ENCODE data around the gene CHD9NB. TPM values are rescaled to one million over a fixed set of nuclear protein-coding genes. Genes with fewer than 3 reads are reported as not detected.
A peak's percentile ranks its signal among the peaks of the same experiment; 100 is the strongest.
"Not testable (repeated sequence)": the region's sequence is repeated elsewhere in the genome, so short reads cannot be mapped to it uniquely, and the experiment has no call there.

CHD9NB gene
- polyA plus RNA-seq, 3 donors: 8.1 to 17.9 (median 10.2) TPM

DNA sequence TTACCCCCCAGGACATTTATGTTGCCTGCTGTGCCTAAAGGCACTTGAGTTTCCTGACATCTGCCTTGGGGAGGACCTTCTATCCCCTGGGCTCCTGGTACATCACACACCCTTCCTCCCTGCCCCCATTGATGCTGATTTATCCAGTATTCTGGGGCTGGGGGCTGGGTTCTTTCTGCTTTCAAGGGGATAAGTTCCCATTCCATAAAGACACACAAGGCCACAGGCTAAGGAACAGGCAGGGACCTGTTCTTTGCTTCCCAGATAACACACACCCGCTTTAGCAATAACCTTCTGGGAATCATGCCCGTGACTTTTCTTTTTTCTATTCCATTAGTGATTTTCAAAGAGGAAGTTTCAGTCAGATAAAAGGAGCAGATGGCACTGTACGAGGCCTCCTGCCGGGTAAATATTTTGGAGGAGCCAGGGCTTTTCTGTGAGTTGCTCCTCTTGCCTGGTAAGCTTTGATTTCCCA is 32.7 kb upstream of the CHD9NB start:
- no peak for DNase-seq (ENCODE audit: extremely low read depth in 1 of 11, low read depth in 9 of 11, low spot score in 4 of 11)

DNA sequence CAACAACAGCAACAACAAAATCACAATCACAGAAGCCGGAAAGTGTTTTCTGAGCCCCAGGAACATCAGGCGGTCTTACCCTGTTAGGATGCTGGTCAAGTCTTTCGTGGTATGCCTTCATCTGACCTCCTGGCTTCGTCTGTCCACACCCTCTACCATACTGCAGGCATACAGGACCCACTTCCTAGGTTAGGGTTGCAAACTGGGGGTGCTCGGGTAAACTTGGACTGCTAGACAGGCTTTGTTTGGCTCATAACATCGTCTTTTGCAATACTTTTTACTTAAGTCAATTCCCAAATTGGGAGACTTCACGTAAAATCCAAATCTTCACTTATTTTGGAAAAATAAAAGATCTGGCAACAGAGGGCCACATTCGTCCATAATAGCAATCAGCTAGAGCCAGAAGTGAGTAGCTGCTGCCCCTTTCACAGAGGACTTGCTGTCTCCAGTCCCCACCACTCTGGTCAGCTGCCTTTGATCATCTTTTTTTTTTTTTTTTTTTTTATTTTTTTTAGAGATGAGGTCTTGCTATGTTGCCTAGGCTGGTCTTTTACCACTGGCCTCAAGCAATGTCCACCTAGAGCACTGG is 32.1 kb upstream of the CHD9NB start:
- no peak for DNase-seq (ENCODE audit: extremely low read depth in 1 of 11, low read depth in 9 of 11, low spot score in 4 of 11)

DNA sequence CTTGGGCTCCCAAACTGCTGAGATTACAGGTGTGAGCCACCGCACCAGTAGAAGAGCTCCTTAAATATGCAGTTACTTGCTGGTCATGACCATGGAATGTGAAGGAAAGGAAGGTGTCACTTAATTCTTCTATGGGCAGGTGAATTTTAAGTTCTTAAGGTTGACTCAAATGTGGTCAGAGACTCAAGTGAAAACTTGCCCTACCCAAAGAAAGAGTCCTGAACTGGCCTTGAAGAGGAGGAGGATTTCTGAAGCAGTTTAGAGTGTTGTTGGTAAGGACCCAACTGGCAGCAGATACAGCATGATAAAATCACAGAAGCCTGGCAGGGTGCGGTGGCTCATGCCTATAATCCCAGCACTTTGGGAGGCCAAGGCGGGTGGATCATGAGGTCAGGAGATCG is 31.4 kb upstream of the CHD9NB start:
- DNase-seq (ENCODE audit: extremely low read depth in 1 of 11, low read depth in 9 of 11, low spot score in 4 of 11): no peak

DNA sequence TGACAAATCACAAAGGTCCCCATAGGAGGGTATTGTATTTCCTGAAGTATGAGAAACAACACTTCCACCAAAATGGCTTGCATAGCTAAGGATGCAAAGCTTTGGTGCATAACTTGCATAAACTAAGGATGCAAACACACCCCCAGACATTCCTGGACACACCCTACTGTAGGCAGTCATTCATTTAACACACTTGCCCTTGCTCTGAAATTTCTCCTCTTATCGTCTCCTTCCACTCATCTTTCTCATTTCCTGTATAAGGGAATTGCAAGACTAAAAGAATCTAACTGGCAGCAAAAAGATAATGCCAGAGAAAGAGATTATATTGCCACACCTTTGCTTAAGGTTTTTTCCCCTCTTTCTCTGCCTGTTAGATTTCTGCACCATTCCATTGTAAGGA is 30.4 kb upstream of the CHD9NB start:
- no peak for DNase-seq (ENCODE audit: extremely low read depth in 1 of 11, low read depth in 9 of 11, low spot score in 4 of 11)

DNA sequence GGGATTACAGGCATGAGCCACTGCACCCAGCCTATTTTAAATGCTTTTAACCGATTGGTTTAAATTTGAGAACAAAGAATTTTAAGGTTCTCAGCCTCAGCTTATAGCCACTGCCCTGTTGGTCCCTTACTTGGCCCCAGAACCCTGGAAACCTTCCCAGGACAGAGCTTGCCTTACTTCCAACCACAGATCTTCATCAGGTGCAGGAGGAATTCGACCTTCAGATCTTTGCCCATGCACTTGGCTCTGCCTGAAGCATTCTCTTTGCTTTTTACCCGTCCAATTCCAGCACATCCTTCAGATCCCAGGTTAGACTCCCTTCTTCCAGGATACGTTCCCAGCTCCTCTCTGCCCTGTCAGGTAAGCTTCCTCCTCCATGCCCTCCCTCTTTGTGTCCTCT is 29.8 kb upstream of the CHD9NB start:
- DNase-seq (ENCODE audit: extremely low read depth in 1 of 11, low read depth in 9 of 11, low spot score in 4 of 11): no peak

DNA sequence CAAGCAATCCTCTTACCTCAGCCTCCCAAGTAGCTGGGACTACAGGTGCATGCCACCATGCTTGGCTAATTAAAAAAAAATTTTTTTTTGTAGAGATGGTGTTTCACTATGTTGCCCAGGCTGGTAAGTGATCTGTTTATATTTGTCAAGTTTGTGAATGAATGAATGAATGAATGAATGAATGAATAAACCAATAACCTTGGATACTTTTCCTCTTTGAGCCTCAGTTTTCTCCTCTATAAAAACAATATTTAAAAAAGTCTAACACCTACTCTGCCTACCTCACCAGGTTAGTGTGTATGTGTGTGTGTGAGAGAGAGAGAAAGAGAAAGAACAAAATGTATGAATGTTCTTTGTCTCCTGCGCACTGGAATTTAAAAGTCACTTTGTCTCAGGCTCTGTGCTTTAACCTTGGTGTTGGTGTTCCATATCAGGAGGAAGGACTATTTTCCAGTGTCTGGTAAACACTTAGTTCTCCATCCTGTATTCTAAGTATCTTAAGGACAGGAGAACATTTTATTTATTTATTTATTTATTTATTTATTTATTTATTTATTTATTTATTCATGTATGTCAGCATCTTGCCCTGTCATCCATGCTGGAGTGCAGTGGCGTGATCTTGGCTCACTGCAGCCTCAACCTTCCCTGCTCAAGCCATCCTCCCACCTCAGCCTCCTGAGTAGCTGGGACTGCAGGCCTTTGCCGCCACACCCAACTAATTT is 29.1 kb upstream of the CHD9NB start:
- DNase-seq (ENCODE audit: extremely low read depth in 1 of 11, low read depth in 9 of 11, low spot score in 4 of 11): no peak

DNA sequence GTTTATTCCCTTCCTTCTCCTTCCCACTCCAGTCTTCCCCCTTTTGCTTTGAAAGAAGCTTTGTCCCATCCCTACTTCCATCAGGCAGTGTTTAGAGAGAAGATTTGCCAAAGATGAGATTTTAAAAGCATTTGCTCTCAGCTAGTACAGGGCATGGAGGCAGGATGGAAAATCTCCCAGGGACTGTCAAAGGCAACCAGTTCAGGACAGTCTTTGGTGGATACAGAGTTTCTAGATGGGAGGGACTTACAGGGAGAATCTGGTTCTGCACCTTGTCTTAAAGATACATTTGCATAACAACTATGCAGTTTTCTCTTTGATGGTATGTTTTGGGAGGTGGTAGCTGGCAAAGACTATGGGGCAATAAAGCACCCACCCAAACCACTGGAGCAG is 28.3 kb upstream of the CHD9NB start:
- DNase-seq (ENCODE audit: extremely low read depth in 1 of 11, low read depth in 9 of 11, low spot score in 4 of 11): no peak

DNA sequence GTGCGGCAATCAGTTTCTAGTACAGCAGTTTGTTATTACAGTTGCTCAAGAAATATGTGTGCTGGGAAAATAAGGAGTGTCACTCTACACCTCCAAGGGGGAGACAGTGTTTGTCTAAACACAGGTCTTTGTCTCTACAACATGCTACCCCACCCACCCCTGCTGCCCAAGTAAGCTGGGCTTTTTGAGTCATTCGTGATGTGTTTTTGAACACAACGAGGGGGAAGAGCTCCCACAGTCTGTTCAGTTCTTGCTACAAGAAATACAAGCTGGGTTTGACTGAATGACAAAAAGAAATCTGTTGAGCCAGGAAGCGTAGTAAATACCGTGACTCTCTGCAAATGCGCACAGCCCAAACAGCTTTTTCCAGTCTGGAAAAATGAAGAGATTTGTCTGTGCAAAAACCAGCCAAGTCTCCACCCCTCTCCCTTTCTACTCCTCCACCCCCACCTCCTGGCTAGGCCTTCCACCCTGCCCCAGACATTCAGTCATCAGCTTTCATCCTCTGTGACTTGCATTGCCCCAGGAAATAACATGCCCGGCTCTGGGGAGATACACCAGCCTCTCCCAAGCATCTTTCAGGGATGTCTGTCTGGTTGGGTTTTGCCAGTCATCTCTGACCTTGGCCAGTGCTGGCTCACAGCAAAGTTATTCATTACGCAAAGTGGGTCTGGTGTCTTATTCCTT is 27.8 kb upstream of the CHD9NB start:
- no peak for DNase-seq (ENCODE audit: extremely low read depth in 1 of 11, low read depth in 9 of 11, low spot score in 4 of 11)

DNA sequence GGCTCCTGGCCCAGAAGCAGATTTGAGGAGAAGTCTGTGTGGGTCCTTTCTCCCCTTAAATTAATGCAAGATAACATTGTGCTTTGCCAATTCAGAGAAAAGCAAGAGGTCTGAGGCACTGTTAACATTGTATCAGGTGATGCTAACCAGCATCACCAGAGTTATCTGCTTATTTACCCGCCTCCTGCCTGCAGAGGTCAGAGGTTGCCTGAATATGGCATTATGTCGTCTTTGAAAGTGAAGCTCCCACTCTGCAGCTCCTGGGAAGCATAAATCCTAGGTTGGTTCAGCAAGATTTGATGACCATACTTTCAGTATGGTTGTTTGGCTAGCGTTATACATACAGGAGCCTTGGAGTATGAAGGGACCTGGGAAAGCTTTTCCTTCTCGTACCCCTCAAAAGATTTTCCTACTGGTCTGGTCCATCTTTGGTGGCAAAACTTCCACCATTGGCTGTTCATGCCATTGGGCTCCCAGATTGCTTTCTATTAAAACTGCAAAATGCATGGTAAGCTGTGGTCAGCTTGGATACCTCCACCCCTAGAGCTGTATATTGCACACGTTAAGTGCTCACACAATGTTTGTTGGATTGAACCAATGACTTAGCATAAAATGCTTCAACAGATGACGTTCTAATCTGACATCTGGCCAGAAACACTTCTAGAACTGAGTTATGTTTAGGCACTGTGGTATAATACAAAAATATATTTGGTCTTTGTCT is 26.2 kb upstream of the CHD9NB start:
- no peak for DNase-seq (ENCODE audit: extremely low read depth in 1 of 11, low read depth in 9 of 11, low spot score in 4 of 11)

DNA sequence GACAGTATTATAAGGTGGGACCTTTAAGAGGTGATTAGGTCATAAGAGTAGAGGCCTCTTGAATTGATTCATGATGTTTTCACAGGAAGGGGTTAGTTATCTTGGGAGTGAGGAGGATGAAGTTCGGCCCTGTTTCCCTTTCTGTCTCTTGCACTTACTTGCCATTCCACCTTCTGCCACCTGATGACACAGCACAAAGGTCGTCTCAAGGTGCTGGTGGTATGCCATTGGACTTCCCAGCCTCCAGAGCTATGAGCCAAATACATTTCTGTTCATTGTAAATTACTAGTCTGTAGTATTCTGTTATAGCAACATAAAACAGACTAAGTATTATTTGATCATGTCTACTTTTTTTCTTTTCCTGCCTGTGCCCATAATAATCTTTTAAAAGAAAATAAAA is 25.6 kb upstream of the CHD9NB start:
- DNase-seq (ENCODE audit: extremely low read depth in 1 of 11, low read depth in 9 of 11, low spot score in 4 of 11): no peak

DNA sequence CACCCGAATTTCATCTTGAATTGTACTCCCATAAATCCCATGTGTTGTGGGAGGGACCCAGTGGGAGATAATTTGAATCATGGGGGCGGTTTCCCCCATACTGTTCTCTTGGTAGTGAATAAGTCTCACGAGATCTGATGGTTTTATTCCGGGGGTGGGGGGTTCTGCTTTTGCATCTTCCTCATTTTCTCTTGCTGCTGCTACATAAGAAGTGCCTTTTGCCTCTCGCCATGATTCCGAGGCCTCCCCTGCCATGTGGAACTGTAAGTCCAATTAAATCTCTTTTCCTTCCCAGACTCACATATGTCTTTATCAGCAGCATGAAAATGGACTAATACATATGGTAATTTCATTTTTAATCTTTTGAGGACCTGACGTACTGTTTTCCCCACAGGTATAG is 22.8 kb upstream of the CHD9NB start:
- not testable (repeated sequence) for DNase-seq (ENCODE audit: extremely low read depth in 1 of 11, low read depth in 9 of 11, low spot score in 4 of 11)

DNA sequence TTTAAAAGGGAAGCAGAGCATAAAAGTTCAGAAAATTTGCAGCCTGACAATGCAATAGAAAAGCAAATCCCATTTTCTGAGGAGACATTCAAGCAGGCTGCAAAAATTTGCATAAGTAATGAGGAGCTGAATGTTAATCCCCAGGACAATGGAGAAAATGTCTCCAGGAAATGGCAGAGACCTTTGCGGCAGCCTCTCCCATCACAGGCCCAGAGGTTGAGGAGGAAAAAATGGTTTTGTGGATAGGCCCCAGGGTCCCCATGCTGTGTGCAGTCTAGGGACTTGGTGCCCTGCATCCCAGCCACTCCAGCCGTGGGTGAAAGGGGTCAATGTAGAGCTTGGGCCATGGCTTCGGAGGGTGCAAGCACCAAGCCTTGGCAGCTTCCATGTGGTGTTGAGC is 21.6 kb upstream of the CHD9NB start:
- not testable (repeated sequence) for DNase-seq (ENCODE audit: extremely low read depth in 1 of 11, low read depth in 9 of 11, low spot score in 4 of 11)

DNA sequence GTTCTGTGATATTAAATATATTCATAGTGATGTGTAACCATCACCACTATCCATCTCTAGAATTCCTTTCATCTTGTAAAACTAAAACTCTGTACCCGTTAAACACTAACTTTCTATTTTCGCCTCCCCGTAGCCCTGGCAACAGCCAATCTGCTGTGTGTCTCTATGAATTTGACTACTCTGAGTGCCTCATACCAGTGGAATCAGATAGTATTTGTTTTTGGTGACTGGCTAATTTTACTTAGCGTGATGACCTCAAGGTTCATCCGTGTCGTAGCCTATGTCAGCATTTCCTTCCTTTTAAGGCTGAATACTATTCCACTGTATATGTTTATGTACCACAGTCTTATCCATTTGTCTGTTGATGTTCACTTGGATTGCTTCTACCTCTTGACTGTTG is 20.3 kb upstream of the CHD9NB start:
- no peak for DNase-seq (ENCODE audit: extremely low read depth in 1 of 11, low read depth in 9 of 11, low spot score in 4 of 11)

DNA sequence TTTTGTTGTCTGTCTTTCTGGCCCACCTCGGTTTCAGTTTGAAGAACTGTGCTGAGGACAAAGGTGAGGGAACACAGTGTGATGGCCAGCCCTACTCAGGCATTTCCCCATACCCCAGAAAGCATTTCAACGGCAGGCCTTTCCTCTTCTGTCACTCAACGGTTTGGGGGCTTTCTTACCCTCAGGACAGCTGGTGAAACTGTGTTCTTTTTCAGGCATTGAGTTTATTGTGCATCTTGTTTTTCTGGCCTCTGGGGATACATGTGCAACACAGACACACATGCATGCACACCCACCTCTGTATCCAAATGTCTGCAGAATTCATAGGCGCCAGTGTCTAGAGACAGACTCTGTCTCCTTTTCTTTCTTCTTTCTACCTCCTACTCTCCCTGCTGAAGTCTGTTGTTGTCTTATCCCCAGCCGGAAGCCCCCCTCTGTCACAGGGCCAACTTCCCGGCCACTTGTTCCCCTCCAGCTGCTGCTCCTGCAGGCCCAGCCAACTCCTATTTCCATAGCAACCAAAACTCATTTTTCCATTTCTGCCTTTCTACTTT is 19.1 kb upstream of the CHD9NB start:
- DNase-seq (ENCODE audit: extremely low read depth in 1 of 11, low read depth in 9 of 11, low spot score in 4 of 11): peak in 8 of 11 donors; percentile 67 to 84 (median 75)

DNA sequence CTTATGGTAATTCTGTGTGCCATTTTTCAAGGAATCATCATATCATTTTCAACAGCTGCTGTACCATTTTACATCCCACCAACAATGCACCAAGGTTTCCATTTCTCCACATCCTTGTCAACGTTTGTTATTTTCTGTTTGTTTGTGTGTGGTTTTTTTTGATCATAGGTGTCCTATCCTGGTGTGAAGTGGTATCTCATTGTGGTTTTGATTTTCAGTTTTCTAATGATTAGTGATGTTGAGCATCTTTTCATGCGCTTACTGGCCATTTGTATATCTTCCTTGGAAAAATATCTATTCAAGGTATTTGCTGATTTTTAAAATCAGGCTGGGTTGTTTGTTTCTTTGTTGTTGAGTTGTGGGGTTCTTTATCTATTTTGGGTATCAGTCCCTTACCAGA is 17.1 kb upstream of the CHD9NB start:
- DNase-seq (ENCODE audit: extremely low read depth in 1 of 11, low read depth in 9 of 11, low spot score in 4 of 11): no peak

DNA sequence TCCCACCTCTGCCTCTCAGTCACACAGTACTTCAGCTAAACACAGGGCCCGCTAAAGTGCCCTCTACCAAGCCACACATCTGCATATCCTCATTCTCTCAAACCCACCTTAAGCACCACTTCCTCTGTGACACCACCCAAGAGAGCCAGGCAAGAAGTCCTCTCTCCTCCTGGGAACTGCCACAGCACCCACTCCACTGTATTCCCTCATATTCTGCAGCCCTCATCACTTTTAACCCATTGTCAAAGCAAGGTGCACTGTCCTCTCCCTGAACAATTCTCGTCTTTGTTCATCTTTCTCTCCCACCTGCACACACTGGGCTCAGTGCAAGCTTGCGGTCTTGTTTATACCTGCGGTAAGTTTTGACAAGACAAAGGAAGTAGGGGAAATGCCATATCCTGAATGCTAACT is 15.7 kb upstream of the CHD9NB start:
- no peak for DNase-seq (ENCODE audit: extremely low read depth in 1 of 11, low read depth in 9 of 11, low spot score in 4 of 11)

DNA sequence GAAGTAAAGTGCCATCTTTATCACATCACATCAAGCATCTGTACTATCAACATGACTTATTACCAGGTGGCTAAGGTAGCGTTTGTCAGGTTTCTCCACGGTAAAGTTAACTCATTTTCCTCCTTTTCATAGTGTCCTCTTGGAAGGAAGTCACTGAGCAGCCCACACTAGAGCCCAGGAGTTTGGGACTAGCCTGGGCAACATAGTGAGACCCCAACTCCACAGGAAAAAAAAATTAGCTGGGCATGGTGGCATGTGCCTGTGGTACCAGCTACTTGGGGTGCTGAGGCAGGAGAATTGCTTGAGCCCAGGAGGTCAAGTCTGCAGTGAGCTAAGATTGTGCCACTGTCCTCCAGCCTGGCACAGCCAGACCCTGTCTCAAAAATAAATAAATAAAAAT is 15.0 kb upstream of the CHD9NB start:
- no peak for DNase-seq (ENCODE audit: extremely low read depth in 1 of 11, low read depth in 9 of 11, low spot score in 4 of 11)

DNA sequence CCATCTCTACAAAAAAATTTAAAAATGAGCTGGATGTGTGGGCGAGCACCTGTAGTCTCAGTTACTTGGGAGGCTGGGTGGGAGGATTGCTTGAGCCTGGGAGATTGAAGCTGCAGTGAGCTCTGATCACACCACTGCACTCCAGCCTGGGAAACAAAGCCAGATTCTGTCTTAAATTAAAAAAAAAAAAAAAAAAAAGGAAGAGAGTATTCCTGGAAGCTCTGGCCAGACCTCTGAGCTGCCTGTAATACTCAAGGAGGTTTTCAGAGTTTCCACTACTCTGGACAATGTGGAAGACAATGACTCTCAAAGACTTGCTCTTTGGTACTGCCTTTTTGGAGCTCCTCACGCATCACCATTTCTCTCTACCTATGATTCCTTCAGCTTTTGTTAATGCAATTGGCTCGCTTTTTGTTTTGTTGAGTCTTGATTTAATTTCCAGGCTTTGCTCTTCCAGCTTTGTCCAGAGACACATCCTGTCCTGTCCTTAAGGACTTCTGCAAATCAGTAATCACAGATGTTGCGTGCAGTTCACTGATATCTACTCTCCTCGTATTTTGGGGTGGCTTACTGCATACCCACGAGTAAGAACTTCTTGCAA is 12.9 kb upstream of the CHD9NB start:
- no peak for DNase-seq (ENCODE audit: extremely low read depth in 1 of 11, low read depth in 9 of 11, low spot score in 4 of 11)

DNA sequence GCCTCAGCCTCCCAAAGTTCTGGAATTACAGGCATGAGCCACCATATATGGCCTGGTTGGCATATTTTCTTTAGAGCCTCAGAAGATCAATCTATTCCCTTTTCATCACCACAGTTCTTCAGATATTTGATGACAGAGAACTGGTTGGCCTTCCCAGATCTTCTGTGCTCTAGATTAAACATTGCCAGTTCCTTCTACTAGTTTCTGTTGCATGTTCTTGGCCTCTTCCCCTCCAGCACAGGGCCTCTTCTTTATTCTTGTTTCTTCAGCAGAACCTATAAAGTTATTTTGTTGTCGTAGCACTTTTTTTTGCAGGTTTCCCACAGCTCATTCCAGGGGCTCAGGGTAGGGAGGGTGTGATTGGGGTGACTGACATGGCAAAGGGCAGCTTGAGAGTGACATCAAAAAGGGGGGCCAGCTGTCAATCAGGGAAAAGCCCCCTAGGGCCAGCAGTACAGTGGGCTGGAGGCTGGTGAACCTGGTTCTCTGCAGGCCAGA is 11.4 kb upstream of the CHD9NB start:
- no peak for DNase-seq (ENCODE audit: extremely low read depth in 1 of 11, low read depth in 9 of 11, low spot score in 4 of 11)
